ENCODE data around the gene DZIP1.
A peak's percentile ranks its signal among the peaks of the same experiment; 100 is the strongest.
"Not testable (repeated sequence)": the region's sequence is repeated elsewhere in the genome, so short reads cannot be mapped to it uniquely, and the experiment has no call there.

The DZIP1 gene

GRCh38 chr13:95603887-95604555 is 40.5 kb downstream of the DZIP1 start:
- peak; percentile 15 for DNase-seq (ENCODE audit: low read depth)

GRCh38 chr13:95601906-95602305 is 42.6 kb downstream of the DZIP1 start:
- no peak for DNase-seq (ENCODE audit: low read depth)

GRCh38 chr13:95601216-95601615 is 43.3 kb downstream of the DZIP1 start:
- no peak for DNase-seq (ENCODE audit: low read depth)

GRCh38 chr13:95596701-95597100 is 47.8 kb downstream of the DZIP1 start:
- no peak for DNase-seq (ENCODE audit: low read depth)

GRCh38 chr13:95593462-95593861 is 51.0 kb downstream of the DZIP1 start:
- no peak for DNase-seq (ENCODE audit: low read depth)

- no peak for DNase-seq (ENCODE audit: low read depth)
These were observed 55.8 kb downstream of the DZIP1 start for GRCh38 chr13:95588721-95589120.

- DNase-seq (ENCODE audit: low read depth): no peak
These were observed 56.4 kb downstream of the DZIP1 start for GRCh38 chr13:95588134-95588533.

GRCh38 chr13:95585867-95586266 is 58.6 kb downstream of the DZIP1 start:
- DNase-seq (ENCODE audit: low read depth): no peak

GRCh38 chr13:95579303-95579702 is 65.2 kb downstream of the DZIP1 start:
- DNase-seq (ENCODE audit: low read depth): no peak

- DNase-seq (ENCODE audit: low read depth): peak; percentile 25
These were observed 71.3 kb downstream of the DZIP1 start for GRCh38 chr13:95573221-95573620.

- DNase-seq (ENCODE audit: low read depth): no peak
These were observed 72.6 kb downstream of the DZIP1 start for GRCh38 chr13:95571941-95572340.

GRCh38 chr13:95570016-95570415 is 74.5 kb downstream of the DZIP1 start:
- no peak for DNase-seq (ENCODE audit: low read depth)

GRCh38 chr13:95568131-95568530 is 76.4 kb downstream of the DZIP1 start:
- no peak for DNase-seq (ENCODE audit: low read depth)

GRCh38 chr13:95565758-95566157 is 78.7 kb downstream of the DZIP1 start:
- DNase-seq (ENCODE audit: low read depth): not testable (repeated sequence)

- peak; percentile 55 for DNase-seq (ENCODE audit: low read depth)
These were observed 79.7 kb downstream of the DZIP1 start for GRCh38 chr13:95564733-95565291.

GRCh38 chr13:95564091-95564490 is 80.4 kb downstream of the DZIP1 start:
- no peak for DNase-seq (ENCODE audit: low read depth)

- no peak for DNase-seq (ENCODE audit: low read depth)
These were observed 84.1 kb downstream of the DZIP1 start for GRCh38 chr13:95560387-95560786.

- DNase-seq (ENCODE audit: low read depth): no peak
These were observed 85.4 kb downstream of the DZIP1 start for GRCh38 chr13:95559100-95559499.

- no peak for DNase-seq (ENCODE audit: low read depth)
These were observed 87.5 kb downstream of the DZIP1 start for GRCh38 chr13:95557013-95557412.

GRCh38 chr13:95553581-95554385 is 90.7 kb downstream of the DZIP1 start:
- no peak for DNase-seq (ENCODE audit: low read depth)

GRCh38 chr13:95552539-95553441 is 91.7 kb downstream of the DZIP1 start, which contains the start of gene CLDN10:
CLDN10 (plus strand) TSS chr13:95552720; CDS start chr13:95552754, 34 bp downstream.
- no peak for DNase-seq (ENCODE audit: low read depth)

GRCh38 chr13:95552208-95552538 is 92.3 kb downstream of the DZIP1 start:
- no peak for DNase-seq (ENCODE audit: low read depth)

Measured in fibroblast of gingiva (primary cell).